WTC11 (cell line): ENCODE measurements around the gene SYMPK. TPM values are rescaled to one million over a fixed set of nuclear protein-coding genes. Genes with fewer than 3 reads are reported as not detected.

Source experiments
- ATAC-seq: fragments of 200-7000 bp; cut with Tn5 transposase; 2 replicates; pipeline ENCODE4 v1.10.0; 2021; ENCODE audit warnings: mild to moderate bottlenecking, moderate library complexity
- CTCF ChIA-PET: fragments of 300-600 bp; sonication (Branson Sonifier 250); formaldehyde crosslinking; loops from one replicate; lab custom pipeline; 2021; ENCODE audit warnings: antibody characterized with exemption; lab: Charles Lee
- POLR2A ChIA-PET: fragments of 350-600 bp; sonication (Branson Sonifier 250); formaldehyde crosslinking; loops from one replicate; lab custom pipeline; 2021; ENCODE audit warnings: antibody characterized with exemption; lab: Charles Lee
- DNase-seq: peaks from one replicate; pipeline ENCODE4 v3.0.0; 2021; ENCODE audit warnings: low spot score
- H3K27ac Mint-ChIP-seq: 2 replicates; pipeline ENCODE4 v1.8.0; 2021; ENCODE audit warnings: mixed read lengths
- H3K27me3 Mint-ChIP-seq: 2 replicates; pipeline ENCODE4 v1.8.0; 2021; ENCODE audit warnings: low read depth, mild to moderate bottlenecking, moderate library complexity, mixed read lengths
- H3K36me3 Mint-ChIP-seq: 2 replicates; pipeline ENCODE4 v1.8.0; 2021; ENCODE audit warnings: mixed read lengths
- H3K4me1 Mint-ChIP-seq: 2 replicates; pipeline ENCODE4 v1.8.0; 2022; ENCODE audit warnings: mixed read lengths
- H3K4me3 Mint-ChIP-seq: 2 replicates; pipeline ENCODE4 v1.8.0; 2021; ENCODE audit warnings: mild to moderate bottlenecking, moderate library complexity, mixed read lengths
- H3K9me3 Mint-ChIP-seq: 2 replicates; pipeline ENCODE4 v1.8.0; 2021; ENCODE audit warnings: mixed read lengths
- AFF4 ChIP-seq: sonication (generic); formaldehyde crosslinking; IDR thresholded peaks from 2 replicates; pipeline ENCODE4 v1.8.1; 2023; ENCODE audit warnings: mild to moderate bottlenecking, missing genetic modification reagents, borderline replicate concordance
- CREM ChIP-seq: sonication (generic); formaldehyde crosslinking; IDR thresholded peaks from 2 replicates; pipeline ENCODE4 v1.8.1; 2022; ENCODE audit warnings: mild to moderate bottlenecking, missing genetic modification reagents, moderate library complexity
- CTCF ChIP-seq: fragments of 200-600 bp; IDR thresholded peaks from 2 replicates; pipeline ENCODE4 v1.8.0; 2022; ENCODE audit warnings: antibody characterized with exemption
- E2F1 ChIP-seq: sonication (generic); formaldehyde crosslinking; IDR thresholded peaks from 2 replicates; pipeline ENCODE4 v1.8.0; 2022; ENCODE audit warnings: mild to moderate bottlenecking, missing genetic modification reagents
- ESRRA ChIP-seq: sonication (generic); formaldehyde crosslinking; IDR thresholded peaks from 2 replicates; pipeline ENCODE4 v1.8.1; 2022; ENCODE audit warnings: mild to moderate bottlenecking, missing genetic modification reagents, borderline replicate concordance
- ETV6 ChIP-seq: sonication (generic); formaldehyde crosslinking; IDR thresholded peaks from 2 replicates; pipeline ENCODE4 v1.8.1; 2022; ENCODE audit warnings: mild to moderate bottlenecking, missing genetic modification reagents
- FOXP1 ChIP-seq: sonication (generic); formaldehyde crosslinking; IDR thresholded peaks from 2 replicates; pipeline ENCODE4 v1.8.0; 2022; ENCODE audit warnings: missing genetic modification reagents, mild to moderate bottlenecking, moderate library complexity, borderline replicate concordance
- GABPB1 ChIP-seq: sonication (generic); formaldehyde crosslinking; IDR thresholded peaks from 2 replicates; pipeline ENCODE4 v1.8.1; 2023; ENCODE audit warnings: mild to moderate bottlenecking, missing genetic modification reagents
- JAZF1 ChIP-seq: fragments of 250-450 bp; sonication (Bioruptor Pico); IDR thresholded peaks from 2 replicates; pipeline ENCODE4 v1.9.0; 2021; ENCODE audit warnings: moderate library complexity, mild to moderate bottlenecking, inconsistent platforms
- MAX ChIP-seq: sonication (generic); formaldehyde crosslinking; IDR thresholded peaks from 2 replicates; pipeline ENCODE4 v1.8.0; 2022; ENCODE audit warnings: mild to moderate bottlenecking, missing genetic modification reagents
- NFATC4 ChIP-seq: fragments of 250-450 bp; sonication (Bioruptor Pico); IDR thresholded peaks from 2 replicates; pipeline ENCODE4 v1.9.0; 2021; ENCODE audit warnings: mild to moderate bottlenecking
- NR2C2 ChIP-seq: sonication (generic); formaldehyde crosslinking; IDR thresholded peaks from 2 replicates; pipeline ENCODE4 v1.8.0; 2022; ENCODE audit warnings: mild to moderate bottlenecking, missing genetic modification reagents
- NR3C1 ChIP-seq: sonication (generic); formaldehyde crosslinking; conservative IDR thresholded peaks from 2 replicates; pipeline ENCODE4 v1.8.1; 2023; ENCODE audit warnings: low read depth, mild to moderate bottlenecking, missing genetic modification reagents
- STAT6 ChIP-seq: sonication (generic); formaldehyde crosslinking; conservative IDR thresholded peaks from 2 replicates; pipeline ENCODE4 v1.8.1; 2023; ENCODE audit warnings: mild to moderate bottlenecking, low read depth, missing genetic modification reagents, moderate library complexity
- TCF7 ChIP-seq: sonication (generic); formaldehyde crosslinking; IDR thresholded peaks from 2 replicates; pipeline ENCODE4 v1.8.0; 2022; ENCODE audit warnings: mild to moderate bottlenecking, low read depth, missing genetic modification reagents, moderate library complexity
- ZBTB43 ChIP-seq: sonication (generic); formaldehyde crosslinking; IDR thresholded peaks from 2 replicates; pipeline ENCODE4 v1.8.1; 2023; ENCODE audit warnings: mild to moderate bottlenecking, missing genetic modification reagents
- ZNF263 ChIP-seq: sonication (generic); formaldehyde crosslinking; IDR thresholded peaks from 2 replicates; pipeline ENCODE4 v1.8.1; 2022; ENCODE audit warnings: low read depth, mild to moderate bottlenecking, moderate library complexity, missing genetic modification reagents
- ZNF317 ChIP-seq: sonication (generic); formaldehyde crosslinking; IDR thresholded peaks from 2 replicates; pipeline ENCODE4 v1.8.1; 2023; ENCODE audit warnings: low read depth, mild to moderate bottlenecking, moderate library complexity, missing genetic modification reagents, borderline replicate concordance
- ZNF416 ChIP-seq: fragments of 250-450 bp; sonication (Bioruptor Pico); IDR thresholded peaks from 2 replicates; pipeline ENCODE4 v1.9.0; 2021; ENCODE audit warnings: mild to moderate bottlenecking, inconsistent platforms
- ZNF532 ChIP-seq: fragments of 250-450 bp; sonication (Bioruptor Pico); IDR thresholded peaks from 2 replicates; pipeline ENCODE4 v1.9.0; 2021; ENCODE audit warnings: mild to moderate bottlenecking, borderline replicate concordance
- ZNF671 ChIP-seq: fragments of 250-450 bp; sonication (Bioruptor Pico); IDR thresholded peaks from 2 replicates; pipeline ENCODE4 v1.8.0; 2021; ENCODE audit warnings: mild to moderate bottlenecking
- total RNA-seq: library from RNA; stranded (reverse); gene quantifications from 3 replicates; pipeline ENCODE4 v1.2.3, GENCODE V29; 2021

SYMPK gene
- total RNA-seq, 1 experiment from 2014 or later = 106 TPM

GRCh38 chr19:45890877-45891276 lies 27.9 kb upstream of the SYMPK start (continued):
- TF ChIP-seq STAT6 (CRISPR knock-in tag) = no peak
- no peak for TF ChIP-seq ZNF317
- TF ChIP-seq ZNF532 = no peak
- TF ChIP-seq GABPB1 (CRISPR knock-in tag) = no peak
- no peak for TF ChIP-seq TCF7
- TF ChIP-seq FOXP1 = no peak
- no peak for TF ChIP-seq ZNF416 (CRISPR knock-in tag)
- no peak for TF ChIP-seq CREM (CRISPR knock-in tag)
- TF ChIP-seq ZBTB43 = no peak
- TF ChIP-seq NFATC4 = no peak

- DNase-seq (no peak), ATAC-seq (no peak)
- CTCF ChIA-PET = no interaction called here
- Mint-ChIP-seq H3K4me1 (peaks cover 11% of the 10 kb centered on the region; the same call in 1 of the 2 replicates), H3K27ac (no peak overlapping the region), H3K4me3 (no peak overlapping the region), H3K9me3 (no peaks in the 10 kb centered on the region), H3K27me3 (no peaks in the 10 kb centered on the region), H3K36me3 (no peaks in the 10 kb centered on the region)
- POLR2A ChIA-PET = no interaction called here
- no peak for TF ChIP-seq MAX (CRISPR knock-in tag)
- TF ChIP-seq ZNF263 (CRISPR knock-in tag) = no peak
- no peak for TF ChIP-seq E2F1 (CRISPR knock-in tag)
- TF ChIP-seq CTCF = no peak
- no peak for TF ChIP-seq NR3C1 (CRISPR knock-in tag)
- TF ChIP-seq NR2C2 = no peak
- no peak for TF ChIP-seq ETV6 (CRISPR knock-in tag)
- TF ChIP-seq ESRRA (CRISPR knock-in tag) = no peak
- TF ChIP-seq JAZF1 (CRISPR knock-in tag) = no peak
- TF ChIP-seq AFF4 (CRISPR knock-in tag) = no peak
- no peak for TF ChIP-seq ZNF671
These were observed 26.4 kb upstream of the SYMPK start for GRCh38 chr19:45889210-45889885.
